Measurements from ENCODE around the gene LRCH1. TPM values are rescaled to one million over a fixed set of nuclear protein-coding genes. Genes with fewer than 3 reads are reported as not detected.

Gene LRCH1
- total RNA-seq, 4 donors from 2014 or later = 42.7 to 66.0 (median 53.1) TPM

GRCh38 chr13:46595885-46596275 is 42.9 kb downstream of the LRCH1 start:
- H3K9me3 ChIP-seq = no peaks in the 10 kb centered on the region
- no peak for DNase-seq (ENCODE audit: extremely low spot score)
- intact Hi-C loops (cut with DNase I) = no loop called here
- H3K27me3 ChIP-seq = no peaks in the 10 kb centered on the region
- peak overlapping the region; percentile 67 to 82 (median 75) for H3K27ac ChIP-seq (replicated peaks in 1 of 4)
- TF ChIP-seq EP300 (IDR thresholded peaks at IDR 0.05) (no peak), POLR2A (IDR thresholded peaks at IDR 0.05; ENCODE audit: low read depth) (no peak), CTCF (IDR thresholded peaks at IDR 0.05) (no peak), POLR2AphosphoS5 (IDR thresholded peaks at IDR 0.05) (no peak)
- no peaks in the 10 kb centered on the region for H3K36me3 ChIP-seq
- WGBS = 40% methylated on average over 1 of the region's 1 CpG
- peaks cover 65 to 98% (median 91%) of the 10 kb centered on the region in 4 donors for H3K4me1 ChIP-seq
- H3K4me3 ChIP-seq = peak overlapping the region in 1 of 4 donors; percentile 1

GRCh38 chr13:46596466-46596865 is 43.5 kb downstream of the LRCH1 start:
- peak; percentile 74 for DNase-seq (ENCODE audit: extremely low spot score)
- Histone ChIP-seq H3K36me3 (no peaks in the 10 kb centered on the region), H3K4me1 (peaks cover 69 to 98% (median 93%) of the 10 kb centered on the region in 4 donors), H3K9me3 (no peaks in the 10 kb centered on the region), H3K4me3 (no peak overlapping the region), H3K27me3 (no peaks in the 10 kb centered on the region), H3K27ac (replicated peaks in 1 of 4) (peak overlapping the region; percentile 67 to 82 (median 75))
- intact Hi-C loops (cut with DNase I) = no loop called here
- 82% methylated on average over 6 of the region's 6 CpGs for WGBS
- TF ChIP-seq EP300 (IDR thresholded peaks at IDR 0.05) (no peak), CTCF (IDR thresholded peaks at IDR 0.05) (no peak), POLR2AphosphoS5 (IDR thresholded peaks at IDR 0.05) (no peak), POLR2A (IDR thresholded peaks at IDR 0.05; ENCODE audit: low read depth) (no peak)

GRCh38 chr13:46598140-46598819 is 45.3 kb downstream of the LRCH1 start:
- Histone ChIP-seq H3K27ac (replicated peaks in 1 of 4) (peak overlapping the region; percentile 67 to 82 (median 75)), H3K9me3 (no peaks in the 10 kb centered on the region), H3K4me3 (no peak overlapping the region), H3K27me3 (no peaks in the 10 kb centered on the region), H3K4me1 (peaks cover 87 to 98% (median 96%) of the 10 kb centered on the region in 4 donors), H3K36me3 (no peaks in the 10 kb centered on the region)
- intact Hi-C loops (cut with DNase I) = no loop called here
- DNase-seq (ENCODE audit: extremely low spot score) = no peak
- WGBS = 68% methylated on average over 7 of the region's 7 CpGs
- no peak for TF ChIP-seq CTCF (IDR thresholded peaks at IDR 0.05)
- no peak for TF ChIP-seq EP300 (IDR thresholded peaks at IDR 0.05)
- TF ChIP-seq POLR2AphosphoS5 (IDR thresholded peaks at IDR 0.05) = no peak
- no peak for TF ChIP-seq POLR2A (IDR thresholded peaks at IDR 0.05; ENCODE audit: low read depth)

GRCh38 chr13:46598820-46599180 is 45.8 kb downstream of the LRCH1 start:
- no peak for DNase-seq (ENCODE audit: extremely low spot score)
- Histone ChIP-seq H3K27ac (replicated peaks in 1 of 4) (peak overlapping the region in 2 of 4 donors; percentile 74 to 82), H3K27me3 (no peaks in the 10 kb centered on the region), H3K4me1 (peaks cover 88 to 98% (median 96%) of the 10 kb centered on the region in 4 donors), H3K9me3 (no peaks in the 10 kb centered on the region), H3K4me3 (no peak overlapping the region), H3K36me3 (no peaks in the 10 kb centered on the region)
- 89% methylated on average over 2 of the region's 2 CpGs for WGBS
- intact Hi-C loops (cut with DNase I) = no loop called here
- TF ChIP-seq CTCF (IDR thresholded peaks at IDR 0.05) (no peak), EP300 (IDR thresholded peaks at IDR 0.05) (no peak), POLR2AphosphoS5 (IDR thresholded peaks at IDR 0.05) (no peak), POLR2A (IDR thresholded peaks at IDR 0.05; ENCODE audit: low read depth) (no peak)

GRCh38 chr13:46600943-46601311 is 48.0 kb downstream of the LRCH1 start:
- 67% methylated on average over 3 of the region's 3 CpGs for WGBS
- H3K9me3 ChIP-seq = no peaks in the 10 kb centered on the region
- H3K4me3 ChIP-seq = no peak overlapping the region
- H3K27ac ChIP-seq (replicated peaks in 1 of 4) = peak overlapping the region; percentile 26 to 45 (median 37)
- H3K27me3 ChIP-seq = no peaks in the 10 kb centered on the region
- TF ChIP-seq CTCF (IDR thresholded peaks at IDR 0.05) = no peak
- intact Hi-C loops (cut with DNase I) = no loop called here
- DNase-seq (ENCODE audit: extremely low spot score) = no peak
- no peaks in the 10 kb centered on the region for H3K36me3 ChIP-seq
- peaks cover 88 to 98% (median 96%) of the 10 kb centered on the region in 4 donors for H3K4me1 ChIP-seq

Measured in esophagus muscularis mucosa (tissue), 4 donors.